ENCODE measurements around the gene CDKAL1. TPM values are rescaled to one million over a fixed set of nuclear protein-coding genes. Genes with fewer than 3 reads are reported as not detected.

CDKAL1 gene
- total and polyA plus RNA-seq, 9 of the 15 experiments (the other 6 are each of a cell fraction or from before 2014, with no cell fraction given) = 11.2 to 36.3 (median 20.1) TPM

DNA sequence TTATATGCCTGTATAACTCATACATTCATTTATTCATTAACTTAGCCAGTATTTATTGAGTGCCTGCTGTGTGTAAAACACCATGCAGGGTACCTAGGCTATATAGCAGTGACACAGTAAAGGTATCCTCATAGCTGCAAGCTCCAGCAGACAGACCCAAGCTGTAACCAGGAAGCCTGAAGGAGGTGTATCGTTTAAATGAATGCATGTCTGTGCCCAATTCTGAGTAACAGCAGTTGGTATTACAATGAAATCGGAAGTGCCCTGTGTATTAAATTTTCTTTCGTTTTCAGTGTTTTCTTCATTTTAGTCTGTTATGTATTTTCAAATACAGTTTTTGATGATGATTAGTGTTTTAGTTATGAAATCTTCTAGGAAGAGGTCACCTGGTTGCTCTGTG is 573.5 kb downstream of the CDKAL1 start:
- no peak for FAIRE-seq

More for the DNA sequence above, 573.5 kb downstream of the CDKAL1 start:
- TF ChIP-seq, protein P1, sequence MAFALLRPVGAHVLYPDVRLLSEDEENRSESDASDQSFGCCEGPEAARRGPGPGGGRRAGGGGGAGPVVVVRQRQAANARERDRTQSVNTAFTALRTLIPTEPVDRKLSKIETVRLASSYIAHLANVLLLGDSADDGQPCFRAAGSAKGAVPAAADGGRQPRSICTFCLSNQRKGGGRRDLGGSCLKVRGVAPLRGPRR (CRISPR knock-in tag; IDR thresholded peaks at IDR 0.05) = no peak
- TF ChIP-seq MTA1 (IDR thresholded peaks at IDR 0.05; ENCODE audit: borderline replicate concordance) (no peak), ZNF253 (CRISPR knock-in tag; conservative IDR thresholded peaks at IDR 0.05) (no peak), TARDBP (IDR thresholded peaks at IDR 0.05) (no peak), IRF2 (CRISPR knock-in tag; IDR thresholded peaks at IDR 0.05) (no peak), CHD2 (IDR thresholded peaks at IDR 0.05; ENCODE audit: low read depth, low read length) (no peak), ZNF197 (CRISPR knock-in tag; IDR thresholded peaks at IDR 0.05; ENCODE audit: low read depth) (no peak), ZC3H8 (IDR thresholded peaks at IDR 0.05) (no peak), MAFG (tag; conservative IDR thresholded peaks at IDR 0.05) (no peak)
- TF ChIP-seq, protein P2, sequence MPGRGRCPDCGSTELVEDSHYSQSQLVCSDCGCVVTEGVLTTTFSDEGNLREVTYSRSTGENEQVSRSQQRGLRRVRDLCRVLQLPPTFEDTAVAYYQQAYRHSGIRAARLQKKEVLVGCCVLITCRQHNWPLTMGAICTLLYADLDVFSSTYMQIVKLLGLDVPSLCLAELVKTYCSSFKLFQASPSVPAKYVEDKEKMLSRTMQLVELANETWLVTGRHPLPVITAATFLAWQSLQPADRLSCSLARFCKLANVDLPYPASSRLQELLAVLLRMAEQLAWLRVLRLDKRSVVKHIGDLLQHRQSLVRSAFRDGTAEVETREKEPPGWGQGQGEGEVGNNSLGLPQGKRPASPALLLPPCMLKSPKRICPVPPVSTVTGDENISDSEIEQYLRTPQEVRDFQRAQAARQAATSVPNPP (IDR thresholded peaks at IDR 0.05; ENCODE audit: borderline replicate concordance, insufficient read depth, insufficient read length) = no peak
- TF ChIP-seq, protein P3, sequence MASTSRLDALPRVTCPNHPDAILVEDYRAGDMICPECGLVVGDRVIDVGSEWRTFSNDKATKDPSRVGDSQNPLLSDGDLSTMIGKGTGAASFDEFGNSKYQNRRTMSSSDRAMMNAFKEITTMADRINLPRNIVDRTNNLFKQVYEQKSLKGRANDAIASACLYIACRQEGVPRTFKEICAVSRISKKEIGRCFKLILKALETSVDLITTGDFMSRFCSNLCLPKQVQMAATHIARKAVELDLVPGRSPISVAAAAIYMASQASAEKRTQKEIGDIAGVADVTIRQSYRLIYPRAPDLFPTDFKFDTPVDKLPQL (IDR thresholded peaks at IDR 0.05; ENCODE audit: extremely low read depth, insufficient read length) = no peak
- Histone ChIP-seq H4K20me1 (replicated peaks; ENCODE audit: control insufficient read depth, insufficient read depth, low read length) (0 out of 2 replicates have a peak, but pooled peaks cover 2% of the 10 kb centered on the region), H3K4me2 (ENCODE audit: insufficient read depth, low read length) (no peak overlapping the region), H3K27ac (ENCODE audit: extremely low read depth, low read depth, low read length) (no peak overlapping the region), H3K4me3 (no peak overlapping the region), H3K36me3 (ENCODE audit: control insufficient read depth, insufficient read depth, low read length) (no peaks in the 10 kb centered on the region), H3K9ac (ENCODE audit: insufficient read depth in 1 of 2, low read depth in 2 of 2, low read length in 2 of 2) (no peak overlapping the region), H3K4me1 (replicated peaks in 1 of 2; ENCODE audit: control insufficient read depth in 2 of 2, insufficient read depth in 2 of 2, low read length in 2 of 2) (peaks cover 0 to under 1% of the 10 kb centered on the region in 2 experiments; a peak in 2 of 5 replicates), H3K79me2 (ENCODE audit: control insufficient read depth, insufficient read depth, low read length) (no peaks in the 10 kb centered on the region), H3K27me3 (ENCODE audit: control insufficient read depth in 2 of 2, insufficient read depth in 2 of 2, low read length in 2 of 2) (no peaks in the 10 kb centered on the region), H3K9me1 (ENCODE audit: control insufficient read depth, insufficient read depth, low read length) (no peaks in the 10 kb centered on the region), H3K9me3 (replicated peaks; ENCODE audit: control insufficient read depth, insufficient read depth, low read depth, low read length) (no peaks in the 10 kb centered on the region), H2AFZ (ENCODE audit: low read depth, low read length) (no peak overlapping the region)
- ATAC-seq = no peak
- DNase-seq (ENCODE audit: extremely low read depth in 1 of 4, low spot score in 3 of 4) = no peak
- 73% methylated on average over 3 of the region's 3 CpGs for WGBS (ENCODE audit: insufficient coverage, low coverage, missing lambda C conversion rate)
- intact Hi-C loops (cut with micrococcal nuclease) = no loop called here
- in situ Hi-C loops (cut with MboI) = no loop called here
- CTCF ChIA-PET (ENCODE audit: low intra/inter-chr PET ratio) = no interaction called here
- POLR2A ChIA-PET = no interaction called here
- BruUV-seq (replicated peaks) = no TSS peak

Measured in K562 (cell line).